T-helper 2 cell (primary cell): ENCODE results near the gene LGALS13.
A peak's percentile ranks its signal among the peaks of the same experiment; 100 is the strongest.

Experiments
- DNase-seq, 5 experiments: peaks; one replicate each; pipeline versions ENCODE4 v3.0.0 to v3.0.0-alpha.2; 2012 to 2022
- total RNA-seq, 2 donors: gene quantifications; one replicate each; lab custom pipeline; 2026; lab: John Stamatoyannopoulos, UW

The LGALS13 gene
- 0 reads per million in 2 donors for total RNA-seq

GRCh38 chr19:39602224-39602623, at the start of gene LGALS13:
TSS of gene LGALS13 (plus strand) at chr19:39602524. CDS start at chr19:39602569, 45 bp downstream.
- no peak for DNase-seq

- DNase-seq, result no peak
Observed at GRCh38 chr19:39553082-39553652, 49.2 kb upstream of the LGALS13 start.

- DNase-seq, result no peak
Observed at GRCh38 chr19:39554701-39555311, 47.5 kb upstream of the LGALS13 start.

- no peak for DNase-seq
Observed at GRCh38 chr19:39555883-39556282, 46.4 kb upstream of the LGALS13 start.

GRCh38 chr19:39557811-39558623, 44.3 kb upstream of the LGALS13 start:
- peak in 1 of 5 experiments; percentile 80 for DNase-seq

DNA sequence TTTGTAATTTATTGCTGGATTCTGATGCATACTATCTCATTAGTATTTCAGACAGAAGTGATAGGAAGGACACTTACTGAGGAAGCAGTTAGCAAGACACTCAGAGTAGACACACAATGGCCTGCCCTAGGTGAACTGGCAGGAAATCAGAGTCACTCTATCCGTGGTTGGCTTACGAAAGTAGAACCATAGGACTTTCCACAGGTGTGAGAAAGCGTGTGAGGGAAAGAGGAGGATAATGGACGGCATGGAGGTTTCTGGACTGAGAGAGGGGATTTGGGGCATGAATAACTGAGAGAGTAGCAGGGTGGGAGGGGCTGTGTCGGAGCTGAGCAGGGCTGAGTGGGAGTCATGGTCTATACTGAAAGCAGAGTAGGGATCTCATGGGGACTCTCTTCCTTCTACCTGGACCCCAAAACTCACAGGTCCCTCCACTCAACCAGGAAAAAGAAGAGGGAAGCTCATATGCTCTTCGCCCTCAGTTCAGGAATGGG, 43.7 kb upstream of the LGALS13 start:
- peak in 1 of 5 experiments; percentile 62 for DNase-seq

- DNase-seq, result no peak
Observed at GRCh38 chr19:39563408-39563807, 38.9 kb upstream of the LGALS13 start.

- no peak for DNase-seq
Observed at GRCh38 chr19:39566064-39566463, 36.3 kb upstream of the LGALS13 start.

DNA sequence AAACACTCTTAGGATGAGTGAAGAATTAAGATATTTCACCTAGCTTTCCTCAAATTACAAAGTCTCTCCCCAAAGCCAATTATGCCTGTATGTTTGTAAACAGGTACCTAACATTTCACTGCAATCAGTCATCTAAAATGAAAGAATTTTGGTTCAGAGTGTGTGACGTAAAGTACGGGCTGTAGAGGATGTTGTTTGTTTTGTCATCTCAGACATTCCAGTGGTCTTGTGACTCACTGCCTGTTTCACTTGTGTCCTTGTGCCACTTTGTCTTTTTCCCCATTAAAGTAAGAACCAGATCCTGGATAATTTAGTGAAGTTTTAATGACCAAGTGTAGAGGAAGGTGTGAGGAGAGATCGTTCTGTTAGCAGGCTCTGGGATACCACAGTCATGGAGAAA, 33.7 kb upstream of the LGALS13 start:
- no peak for DNase-seq

GRCh38 chr19:39582442-39582841, 19.9 kb upstream of the LGALS13 start:
- no peak for DNase-seq

- no peak for DNase-seq
Observed at GRCh38 chr19:39582891-39583625, 19.3 kb upstream of the LGALS13 start.

DNA sequence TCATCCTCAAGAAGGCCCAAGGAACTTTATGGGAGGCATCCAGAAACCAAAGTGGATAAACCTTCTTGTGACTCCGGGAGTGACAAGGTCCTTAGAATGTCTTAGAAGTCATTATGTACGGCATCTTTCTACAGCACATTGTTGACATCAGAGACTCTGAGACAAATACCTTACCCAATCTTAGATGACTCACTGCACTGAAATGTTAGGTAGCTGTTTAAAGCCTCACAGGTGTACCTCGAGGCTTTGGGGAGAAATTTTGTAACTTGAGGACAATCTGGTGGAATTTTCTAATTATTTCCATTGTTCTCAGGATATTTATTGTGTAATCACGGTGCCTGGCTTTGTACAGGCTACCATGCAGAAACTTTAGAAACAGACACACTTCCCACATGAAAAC, 14.8 kb upstream of the LGALS13 start:
- no peak for DNase-seq

DNA sequence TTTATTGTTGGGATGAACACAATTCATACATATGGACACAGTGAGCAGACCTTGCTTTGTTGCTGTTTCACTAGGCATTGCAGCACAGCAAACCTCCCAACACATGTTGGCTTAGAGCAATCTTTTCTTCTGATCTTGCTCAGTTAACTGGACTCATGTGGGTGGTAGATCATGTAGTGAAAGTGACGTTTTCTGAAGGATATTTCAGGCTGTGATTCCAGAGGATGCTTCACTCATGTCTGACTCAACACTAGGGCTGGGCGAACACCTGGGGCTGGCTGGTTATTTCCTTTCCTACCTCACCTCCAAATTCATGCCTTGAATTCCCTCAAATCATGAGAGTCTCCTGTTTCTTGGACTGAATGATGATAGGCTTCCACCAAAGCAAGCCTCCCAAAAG, 14.3 kb upstream of the LGALS13 start:
- no peak for DNase-seq

- peak in 1 of 5 experiments; percentile 9 for DNase-seq
Observed at GRCh38 chr19:39590265-39590664, 12.1 kb upstream of the LGALS13 start.

DNA sequence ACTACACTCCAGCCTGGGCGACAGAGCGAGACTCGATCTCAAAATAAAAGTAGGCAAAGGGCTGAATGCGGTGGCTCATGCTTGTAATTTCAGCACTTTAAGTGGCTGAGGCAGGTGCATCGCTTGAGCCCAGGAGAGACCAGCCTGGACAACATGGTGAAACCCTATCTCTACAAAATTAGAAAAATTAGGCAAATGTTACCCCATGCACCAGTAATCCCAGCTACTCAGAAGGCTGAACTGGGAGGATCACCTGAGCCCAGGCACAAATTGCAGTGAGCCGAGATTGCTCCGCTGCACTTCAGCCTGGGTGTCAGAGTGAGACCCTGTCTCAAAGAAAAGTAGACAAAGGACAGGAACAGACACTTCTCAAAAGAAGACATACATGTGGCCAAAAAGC, 9.9 kb upstream of the LGALS13 start:
- no peak for DNase-seq

DNA sequence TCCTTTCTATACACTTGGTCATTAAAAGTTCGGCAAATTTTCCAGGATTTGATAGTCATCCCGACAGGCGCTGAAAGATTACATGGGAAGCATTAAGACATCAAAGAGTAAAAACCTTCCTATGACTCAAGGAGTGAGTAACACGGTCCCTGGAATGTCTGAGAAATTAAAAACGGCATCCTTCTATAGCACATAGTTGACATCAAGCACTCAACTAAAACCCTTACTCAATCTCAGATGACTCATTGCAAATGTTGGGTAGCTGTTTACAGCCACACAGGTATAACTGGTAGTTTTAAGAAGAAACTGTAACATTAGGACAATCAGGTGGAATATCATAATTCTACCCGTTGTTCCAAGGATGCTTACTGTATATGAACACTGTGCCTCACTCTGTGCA, 6.4 kb upstream of the LGALS13 start:
- no peak for DNase-seq

GRCh38 chr19:39596911-39597310, 5.4 kb upstream of the LGALS13 start:
- DNase-seq, result no peak

- DNase-seq, result peak in 1 of 5 experiments; percentile 23
Observed at GRCh38 chr19:39599116-39599515, 3.2 kb upstream of the LGALS13 start.

DNA sequence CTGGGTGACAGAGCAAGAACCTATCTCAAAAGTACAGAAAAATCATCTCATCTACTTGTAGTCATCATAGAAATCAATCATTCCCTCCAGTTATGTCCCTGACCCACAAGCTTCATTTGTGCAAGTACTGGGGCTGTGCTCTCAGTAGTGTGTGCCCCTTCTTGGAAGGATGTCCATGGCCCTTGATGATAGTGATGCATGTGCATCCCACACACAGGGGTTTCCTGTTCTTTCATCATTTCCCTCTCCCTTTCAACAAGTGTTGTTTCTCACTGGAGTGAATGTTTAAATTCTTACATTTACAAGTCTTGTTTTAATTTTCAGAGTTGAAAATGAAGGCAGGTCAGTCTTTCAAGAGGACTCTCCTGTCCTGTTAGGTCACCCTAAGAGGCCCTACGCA, 1.5 kb downstream of the LGALS13 start:
- no peak for DNase-seq

- no peak for DNase-seq
Observed at GRCh38 chr19:39607021-39607420, 4.7 kb downstream of the LGALS13 start.

- DNase-seq, result no peak
Observed at GRCh38 chr19:39607561-39607960, 5.2 kb downstream of the LGALS13 start.

GRCh38 chr19:39613597-39613996, 11.3 kb downstream of the LGALS13 start:
- DNase-seq, result no peak

GRCh38 chr19:39617745-39618144, 15.4 kb downstream of the LGALS13 start:
- no peak for DNase-seq
